ENCODE data around the gene ALDH18A1.
"Not testable (repeated sequence)": the region's sequence is repeated elsewhere in the genome, so short reads cannot be mapped to it uniquely, and the experiment has no call there.

The ALDH18A1 gene

GRCh38 chr10:95656291-95657164 lies at the start of gene ALDH18A1:
TSS of gene ALDH18A1 (minus strand) at chr10:95656711. CDS start at chr10:95653377, 3,334 bp downstream.
- H3K9me3 ChIP-seq, result peaks cover 2% of the 10 kb centered on the region; the same call in 1 of the 2 replicates
- in situ Hi-C loops (cut with MboI; ENCODE audit: low sequenced_read_pairs), result no loop called here
- DNase-seq (ENCODE audit: low spot score in 2 of 2), result peak; percentile 83 to 94

DNA sequence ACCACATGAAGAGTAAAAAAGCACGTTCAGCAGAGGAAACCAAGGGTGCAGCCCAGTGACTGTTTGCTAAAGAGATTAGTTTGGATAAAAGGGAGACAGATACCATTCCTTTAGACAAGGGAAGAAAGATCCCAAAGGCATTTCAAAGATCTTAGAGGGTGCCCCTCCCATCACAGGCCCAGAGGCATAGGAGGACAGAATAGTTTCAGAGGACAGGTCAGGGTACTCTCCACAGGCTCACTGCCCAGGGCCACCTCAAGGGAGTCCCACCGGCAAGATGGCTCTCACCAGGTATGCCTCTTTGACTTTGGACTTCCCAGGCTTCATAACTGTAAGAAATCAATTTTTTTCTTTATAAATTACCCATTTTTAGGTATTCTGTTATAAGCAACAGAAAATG lies 41.9 kb upstream of the ALDH18A1 start:
- no peaks in the 10 kb centered on the region for H3K9me3 ChIP-seq
- DNase-seq (ENCODE audit: low spot score in 2 of 2), result no peak
- H3K36me3 ChIP-seq (replicated peaks), result no peaks in the 10 kb centered on the region
- no peak overlapping the region for H3K4me3 ChIP-seq
- in situ Hi-C loops (cut with MboI; ENCODE audit: low sequenced_read_pairs), result loop anchor here (10.0 kb wide), 1 partner anchor 146 kb away; no protein-coding TSS in a partner anchor
- no peaks in the 10 kb centered on the region for H3K27me3 ChIP-seq (ENCODE audit: low read depth)
- H3K4me1 ChIP-seq, result no peaks in the 10 kb centered on the region; the same call in 1 of the 2 replicates

More at GRCh38 chr10:95656291-95657164, at the start of gene ALDH18A1:
- Histone ChIP-seq H3K27me3 (ENCODE audit: low read depth) (no peaks in the 10 kb centered on the region), H3K4me3 (peak within 1 kb of the TSS; percentile 74), H3K36me3 (replicated peaks) (peaks cover 29% of the 10 kb centered on the region), H3K4me1 (0 out of 2 replicates have a peak, but pooled peaks cover 3% of the 10 kb centered on the region)

GRCh38 chr10:95697429-95697828 lies 40.9 kb upstream of the ALDH18A1 start:
- H3K4me3 ChIP-seq, result no peak overlapping the region
- DNase-seq (ENCODE audit: low spot score in 2 of 2), result no peak
- H3K27me3 ChIP-seq (ENCODE audit: low read depth), result no peaks in the 10 kb centered on the region
- in situ Hi-C loops (cut with MboI; ENCODE audit: low sequenced_read_pairs), result loop anchor here (10.0 kb wide), 1 partner anchor 147 kb away; no protein-coding TSS in a partner anchor
- H3K4me1 ChIP-seq, result no peaks in the 10 kb centered on the region; the same call in 1 of the 2 replicates
- H3K9me3 ChIP-seq, result no peaks in the 10 kb centered on the region
- no peaks in the 10 kb centered on the region for H3K36me3 ChIP-seq (replicated peaks)

DNA sequence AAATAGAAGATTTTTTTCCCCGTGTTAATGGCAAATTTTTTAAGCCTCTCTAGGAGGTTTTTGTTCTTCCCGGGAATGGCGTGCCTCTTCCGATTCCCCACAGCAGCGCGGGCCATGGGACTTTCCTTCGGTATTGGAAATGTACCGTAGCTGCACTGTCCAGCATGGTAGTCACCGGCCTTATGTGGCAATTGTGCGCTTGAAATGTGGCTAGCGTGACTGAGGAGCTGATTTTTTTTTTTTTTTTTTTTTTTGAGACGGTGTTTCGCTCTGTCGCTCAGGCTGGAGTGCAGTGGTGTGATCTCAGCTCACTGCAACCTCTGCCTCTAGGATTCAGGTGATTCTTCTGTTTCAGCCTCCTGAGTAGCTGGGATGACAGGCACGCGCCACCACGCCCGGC lies 38.2 kb upstream of the ALDH18A1 start:
- H3K9me3 ChIP-seq, result no peaks in the 10 kb centered on the region
- peaks cover 7% of the 10 kb centered on the region for H3K4me1 ChIP-seq
- no peak for DNase-seq (ENCODE audit: low spot score in 2 of 2)
- H3K36me3 ChIP-seq (replicated peaks), result peaks cover 16% of the 10 kb centered on the region
- H3K4me3 ChIP-seq, result no peak overlapping the region
- in situ Hi-C loops (cut with MboI; ENCODE audit: low sequenced_read_pairs), result loop anchor here (10.0 kb wide), 1 partner anchor 150 kb away; no protein-coding TSS in a partner anchor
- H3K27me3 ChIP-seq (ENCODE audit: low read depth), result no peaks in the 10 kb centered on the region

GRCh38 chr10:95693668-95694534 lies 37.4 kb upstream of the ALDH18A1 start, which contains the start of gene TCTN3:
TSS of gene TCTN3 (minus strand) at chr10:95693927. CDS start at chr10:95693899, 28 bp downstream.
- H3K36me3 ChIP-seq (replicated peaks), result peaks cover 19% of the 10 kb centered on the region
- peak; percentile 95 to 98 for DNase-seq (ENCODE audit: low spot score in 2 of 2)
- H3K4me3 ChIP-seq, result peak within 1 kb of the TSS; percentile 90
- no peaks in the 10 kb centered on the region for H3K9me3 ChIP-seq
- peaks cover 7% of the 10 kb centered on the region for H3K4me1 ChIP-seq
- H3K27me3 ChIP-seq (ENCODE audit: low read depth), result no peaks in the 10 kb centered on the region
- in situ Hi-C loops (cut with MboI; ENCODE audit: low sequenced_read_pairs), result loop anchor here (10.0 kb wide), 1 partner anchor 151 kb away; no protein-coding TSS in a partner anchor

DNA sequence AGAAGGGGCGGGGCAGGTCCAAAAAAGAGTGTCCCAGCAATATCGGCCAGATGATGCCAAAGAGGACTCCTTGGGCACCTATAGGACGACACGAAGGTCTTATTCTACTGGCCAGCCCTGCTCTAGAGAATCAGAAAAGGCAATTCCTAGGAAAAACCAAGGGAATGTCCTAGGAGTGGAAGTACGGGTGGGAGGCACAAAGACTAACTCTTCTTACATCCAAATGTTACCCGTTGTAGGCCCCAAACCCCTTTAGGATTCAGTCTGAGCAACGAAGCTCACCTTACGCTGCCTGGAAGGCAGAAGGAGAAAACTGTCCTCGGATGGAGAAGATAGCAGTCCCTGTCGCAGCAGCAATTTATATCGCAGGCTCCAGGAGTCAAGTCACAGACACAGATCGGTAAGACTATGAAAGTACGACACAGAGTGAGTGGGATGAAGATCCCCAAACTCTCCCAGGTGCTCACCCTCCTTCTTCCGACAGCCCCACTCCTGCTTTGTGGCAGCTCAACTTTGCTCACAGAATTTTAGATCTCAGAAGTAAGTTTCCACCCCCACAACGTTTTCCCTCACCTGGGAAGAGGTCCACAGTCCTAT lies 36.7 kb upstream of the ALDH18A1 start:
- peaks cover 7% of the 10 kb centered on the region for H3K4me1 ChIP-seq
- no peaks in the 10 kb centered on the region for H3K9me3 ChIP-seq
- peaks cover 24% of the 10 kb centered on the region for H3K36me3 ChIP-seq (replicated peaks)
- in situ Hi-C loops (cut with MboI; ENCODE audit: low sequenced_read_pairs), result loop anchor here (10.0 kb wide), 1 partner anchor 152 kb away; no protein-coding TSS in a partner anchor
- DNase-seq (ENCODE audit: low spot score in 2 of 2), result peak in 1 of 2 experiments; percentile 3
- peak overlapping the region; percentile 90 for H3K4me3 ChIP-seq
- H3K27me3 ChIP-seq (ENCODE audit: low read depth), result no peaks in the 10 kb centered on the region

DNA sequence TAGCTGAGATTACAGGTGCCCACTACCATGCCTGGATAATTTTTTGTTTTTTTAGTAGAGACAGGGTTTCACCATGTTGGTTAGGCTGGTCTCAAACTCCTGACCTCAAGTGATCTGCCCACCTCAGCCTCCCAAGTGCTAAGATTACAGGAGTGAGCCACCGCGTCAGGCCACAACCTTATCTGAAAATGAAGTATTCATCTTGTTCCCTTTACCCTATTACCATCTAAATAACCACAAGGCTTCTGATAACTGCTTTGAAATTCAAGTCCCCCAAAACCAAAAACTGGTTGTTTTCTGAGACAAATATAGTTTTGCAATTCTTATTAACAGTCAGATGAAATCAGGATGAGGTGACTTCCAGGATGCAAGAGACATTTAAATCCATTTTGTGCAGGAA lies 34.8 kb upstream of the ALDH18A1 start:
- no peak overlapping the region for H3K4me3 ChIP-seq
- in situ Hi-C loops (cut with MboI; ENCODE audit: low sequenced_read_pairs), result loop anchor here (10.0 kb wide), 1 partner anchor 154 kb away; no protein-coding TSS in a partner anchor
- H3K36me3 ChIP-seq (replicated peaks), result peaks cover 42% of the 10 kb centered on the region
- H3K9me3 ChIP-seq, result no peaks in the 10 kb centered on the region
- no peak for DNase-seq (ENCODE audit: low spot score in 2 of 2)
- H3K27me3 ChIP-seq (ENCODE audit: low read depth), result no peaks in the 10 kb centered on the region
- H3K4me1 ChIP-seq, result peaks cover 7% of the 10 kb centered on the region

DNA sequence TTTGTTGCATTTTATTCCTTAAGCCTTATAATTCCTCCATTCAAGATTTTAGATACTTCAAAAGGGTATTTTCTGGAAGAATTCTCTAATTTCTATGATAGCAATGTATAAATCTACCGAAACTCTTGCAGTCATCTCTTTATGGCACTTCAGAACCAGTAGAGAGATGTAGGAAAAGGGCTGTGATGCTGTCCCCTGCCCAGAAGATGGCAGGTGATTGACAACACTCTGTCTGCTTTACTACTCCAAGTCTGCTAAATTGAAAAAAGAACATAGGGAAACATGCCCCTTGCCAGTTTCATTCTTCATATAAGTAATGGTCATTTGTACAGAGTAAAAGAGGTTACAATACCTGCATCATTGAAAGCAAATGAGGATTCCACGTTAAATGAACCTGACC lies 32.1 kb upstream of the ALDH18A1 start:
- Histone ChIP-seq H3K9me3 (no peaks in the 10 kb centered on the region), H3K27me3 (ENCODE audit: low read depth) (no peaks in the 10 kb centered on the region), H3K4me1 (peaks cover 7% of the 10 kb centered on the region), H3K4me3 (no peak overlapping the region), H3K36me3 (replicated peaks) (peaks cover 60% of the 10 kb centered on the region)
- DNase-seq (ENCODE audit: low spot score in 2 of 2), result no peak
- in situ Hi-C loops (cut with MboI; ENCODE audit: low sequenced_read_pairs), result no loop called here

GRCh38 chr10:95683966-95684365 lies 27.5 kb upstream of the ALDH18A1 start:
- no peaks in the 10 kb centered on the region for H3K4me1 ChIP-seq
- H3K4me3 ChIP-seq, result no peak overlapping the region
- no peaks in the 10 kb centered on the region for H3K9me3 ChIP-seq
- in situ Hi-C loops (cut with MboI; ENCODE audit: low sequenced_read_pairs), result no loop called here
- peaks cover 71% of the 10 kb centered on the region for H3K36me3 ChIP-seq (replicated peaks)
- DNase-seq (ENCODE audit: low spot score in 2 of 2), result no peak
- no peaks in the 10 kb centered on the region for H3K27me3 ChIP-seq (ENCODE audit: low read depth)

- peaks cover 37% of the 10 kb centered on the region for H3K36me3 ChIP-seq (replicated peaks)
- in situ Hi-C loops (cut with MboI; ENCODE audit: low sequenced_read_pairs), result no loop called here
These were observed 19.0 kb upstream of the ALDH18A1 start for GRCh38 chr10:95675403-95676116.

GRCh38 chr10:95674643-95675042 lies 18.1 kb upstream of the ALDH18A1 start:
- Histone ChIP-seq H3K36me3 (replicated peaks) (peaks cover 28% of the 10 kb centered on the region), H3K9me3 (no peaks in the 10 kb centered on the region), H3K4me1 (peaks cover 6% of the 10 kb centered on the region; the same call in 1 of the 2 replicates), H3K27me3 (ENCODE audit: low read depth) (no peaks in the 10 kb centered on the region), H3K4me3 (no peak overlapping the region)
- no peak for DNase-seq (ENCODE audit: low spot score in 2 of 2)
- in situ Hi-C loops (cut with MboI; ENCODE audit: low sequenced_read_pairs), result no loop called here

More at GRCh38 chr10:95675403-95676116, 19.0 kb upstream of the ALDH18A1 start:
- Histone ChIP-seq H3K27me3 (ENCODE audit: low read depth) (no peaks in the 10 kb centered on the region), H3K4me3 (no peak overlapping the region), H3K4me1 (peaks cover 6% of the 10 kb centered on the region; the same call in 1 of the 2 replicates), H3K9me3 (no peaks in the 10 kb centered on the region)
- no peak for DNase-seq (ENCODE audit: low spot score in 2 of 2)

DNA sequence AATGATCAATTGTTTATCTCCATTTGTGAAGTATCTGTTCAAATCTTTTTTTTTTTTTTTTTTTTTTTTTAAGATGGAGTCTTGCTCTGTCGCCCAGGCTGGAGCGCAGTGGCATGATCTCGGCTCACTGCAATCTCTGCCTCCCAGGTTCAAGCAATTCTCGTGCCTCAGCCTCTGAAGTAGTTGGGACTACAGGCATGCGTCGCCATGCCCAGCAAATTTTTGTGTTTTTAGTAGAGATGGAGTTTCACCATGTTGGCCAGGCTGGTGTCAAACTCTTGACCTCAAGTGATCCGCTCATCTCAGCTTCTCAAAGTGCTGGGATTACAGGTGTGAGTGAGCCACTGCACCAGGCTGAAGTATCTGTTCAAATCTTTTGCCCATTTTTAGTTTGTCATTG lies 16.1 kb upstream of the ALDH18A1 start:
- H3K4me3 ChIP-seq; H3K9me3 ChIP-seq; DNase-seq (ENCODE audit: low spot score in 2 of 2); H3K4me1 ChIP-seq; in situ Hi-C loops (cut with MboI; ENCODE audit: low sequenced_read_pairs); H3K27me3 ChIP-seq (ENCODE audit: low read depth): not testable (repeated sequence)
- peaks cover 26% of the 10 kb centered on the region for H3K36me3 ChIP-seq (replicated peaks)

Measured in HAP-1 (cell line).